HG03521 (cell line): ENCODE data around the gene FAM111A.

Experiments
- ATAC-seq: cut with Tn5 transposase; IDR thresholded peaks from one replicate; pipeline ENCODE4 v1.9.1; 2021; ENCODE audit warnings: mild to moderate bottlenecking, moderate library complexity; ENCODE audit not compliant: unreplicated experiment

The FAM111A gene

DNA sequence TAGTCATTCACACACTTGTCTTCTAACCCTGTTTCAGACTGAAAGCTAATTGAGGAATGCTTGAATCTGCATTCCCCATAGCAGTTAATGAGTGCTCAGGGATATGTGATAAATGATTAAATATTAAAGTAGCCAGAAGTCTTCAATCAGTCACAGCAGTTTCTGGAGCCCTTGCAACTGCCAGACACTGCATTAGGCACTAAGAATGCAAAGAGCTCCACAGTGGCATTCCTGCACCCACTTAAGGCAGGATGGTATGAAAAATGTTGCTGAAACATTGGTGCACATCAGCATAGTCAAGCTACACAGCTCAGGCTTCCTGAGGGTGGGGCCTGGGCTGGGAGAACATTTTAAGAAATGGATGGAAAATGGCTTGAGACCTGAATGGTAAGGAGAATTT, 35.7 kb downstream of the FAM111A start:
- no peak for ATAC-seq

DNA sequence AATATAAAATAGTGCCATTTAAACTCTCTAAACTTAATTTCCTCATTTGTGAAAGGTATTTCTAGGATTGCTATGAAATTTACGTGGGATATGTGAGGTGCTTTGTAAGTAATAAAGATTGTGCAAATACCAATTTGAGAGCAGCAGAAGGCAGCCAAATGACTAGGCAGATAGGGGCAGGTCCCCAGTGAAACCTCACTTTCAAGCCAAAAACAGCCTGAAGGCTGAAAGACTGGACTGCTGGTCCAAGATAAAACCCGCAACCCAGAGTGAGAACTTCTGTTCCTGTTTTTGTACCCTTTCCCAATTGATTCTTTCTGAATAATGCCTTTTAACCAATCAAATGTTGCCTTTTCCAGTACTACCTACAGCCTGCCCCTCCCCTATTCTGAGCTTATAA, 36.5 kb downstream of the FAM111A start:
- ATAC-seq: no peak

DNA sequence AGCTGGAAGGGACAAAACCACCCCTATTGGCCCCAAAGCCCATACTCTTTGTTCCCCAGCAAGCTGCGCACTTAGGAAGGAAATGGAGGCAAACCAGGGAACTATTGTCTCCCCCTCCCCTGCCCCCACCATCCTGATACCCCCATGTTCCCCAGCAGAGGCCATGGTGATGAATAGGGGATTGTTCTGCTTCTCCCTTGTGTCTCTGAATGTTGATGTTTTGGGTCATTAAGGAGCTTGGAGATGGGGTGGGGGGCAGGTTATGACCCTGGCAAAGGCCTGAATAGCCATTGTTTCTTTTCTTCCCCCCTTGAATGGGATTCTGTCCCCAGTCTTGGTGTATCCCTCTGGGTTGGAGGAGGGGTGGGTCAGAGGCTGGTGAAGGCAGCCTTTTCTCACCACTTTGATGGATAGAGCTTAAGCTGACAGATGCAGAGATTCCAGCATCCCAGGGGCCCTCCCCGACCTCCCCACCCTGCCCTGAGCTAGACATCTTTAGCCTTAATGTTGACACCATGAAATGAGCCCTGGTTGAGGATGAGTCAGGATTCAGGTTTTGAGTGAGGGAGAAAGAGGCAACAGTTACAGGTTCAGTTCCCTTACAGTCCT, 37.6 kb downstream of the FAM111A start:
- ATAC-seq: no peak

DNA sequence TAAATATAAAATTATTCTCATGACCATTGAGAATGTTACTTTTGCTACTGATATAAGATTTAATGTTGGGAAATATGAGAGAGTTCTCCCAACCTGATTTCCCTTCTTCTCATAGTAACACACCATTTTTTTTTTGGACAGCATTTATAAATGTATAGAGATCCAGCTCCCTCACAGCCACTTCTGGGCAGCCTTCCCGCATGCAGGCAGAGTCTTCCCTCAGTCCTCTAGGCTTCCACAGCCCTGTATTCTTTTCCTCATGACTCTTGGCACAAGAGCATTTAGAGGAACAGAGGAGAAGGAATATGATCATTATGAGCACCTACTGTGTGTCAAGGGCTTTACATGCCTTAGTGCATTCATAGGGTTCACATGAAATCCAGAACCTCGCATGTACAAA, 38.3 kb downstream of the FAM111A start:
- ATAC-seq: no peak

DNA sequence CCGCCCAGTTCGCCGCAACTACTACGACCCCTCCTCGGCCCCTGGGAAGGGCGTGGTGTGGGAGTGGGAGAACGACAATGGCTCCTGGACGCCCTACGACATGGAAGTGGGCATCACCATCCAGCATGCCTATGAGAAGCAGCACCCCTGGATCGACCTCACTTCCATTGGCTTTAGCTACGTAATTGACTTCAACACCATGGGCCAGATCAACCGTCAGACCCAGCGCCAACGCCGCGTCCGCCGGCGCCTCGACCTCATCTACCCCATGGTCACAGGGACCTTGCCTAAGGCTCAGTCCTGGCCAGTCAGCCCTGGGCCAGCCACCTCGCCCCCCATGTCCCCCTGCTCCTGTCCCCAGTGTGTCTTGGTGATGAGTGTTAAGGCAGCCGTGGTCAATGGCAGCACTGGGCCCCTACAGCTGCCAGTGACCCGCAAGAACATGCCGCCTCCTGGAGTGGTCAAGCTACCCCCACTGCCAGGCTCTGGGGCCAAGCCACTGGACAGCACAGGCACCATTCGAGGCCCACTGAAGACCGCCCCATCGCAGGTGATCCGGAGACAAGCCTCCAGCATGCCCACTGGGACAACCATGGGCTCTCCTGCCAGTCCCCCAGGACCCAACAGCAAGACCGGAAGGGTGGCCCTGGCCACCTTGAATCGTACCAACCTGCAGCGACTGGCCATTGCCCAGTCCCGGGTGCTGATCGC, 39.2 kb downstream of the FAM111A start:
- ATAC-seq: no peak

DNA sequence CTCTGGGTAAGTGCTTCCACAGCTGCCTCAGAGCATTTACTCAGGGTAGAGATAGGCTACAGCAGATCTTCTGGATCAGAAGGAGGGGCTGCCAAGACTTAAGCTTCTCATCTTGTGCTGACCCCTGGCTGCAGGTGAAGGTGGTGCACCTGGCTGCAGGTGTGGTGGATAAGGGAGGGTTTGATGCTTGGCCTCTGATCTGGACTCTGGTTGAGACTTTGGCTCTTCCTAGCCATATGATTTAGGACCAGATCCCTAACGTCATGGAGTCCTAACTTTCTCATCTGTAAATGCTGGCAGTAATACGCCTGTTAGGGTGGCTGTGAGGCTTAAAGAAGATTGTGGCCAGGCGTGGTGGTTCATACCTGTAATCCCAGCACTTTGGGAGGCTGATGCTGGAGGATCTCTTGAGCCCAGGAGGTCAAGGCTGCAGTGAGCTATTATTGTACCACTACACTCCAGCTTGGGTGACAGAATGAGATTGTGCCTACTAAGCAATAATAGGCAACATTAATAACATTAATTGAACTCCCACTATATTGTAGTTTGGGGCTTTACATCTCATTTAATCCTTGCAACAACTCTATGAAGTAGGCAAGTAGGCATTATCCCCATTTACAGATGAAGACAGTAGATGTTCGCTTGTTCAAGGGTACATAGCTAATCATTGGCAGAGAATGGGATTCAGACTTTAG, 39.9 kb downstream of the FAM111A start:
- no peak for ATAC-seq

DNA sequence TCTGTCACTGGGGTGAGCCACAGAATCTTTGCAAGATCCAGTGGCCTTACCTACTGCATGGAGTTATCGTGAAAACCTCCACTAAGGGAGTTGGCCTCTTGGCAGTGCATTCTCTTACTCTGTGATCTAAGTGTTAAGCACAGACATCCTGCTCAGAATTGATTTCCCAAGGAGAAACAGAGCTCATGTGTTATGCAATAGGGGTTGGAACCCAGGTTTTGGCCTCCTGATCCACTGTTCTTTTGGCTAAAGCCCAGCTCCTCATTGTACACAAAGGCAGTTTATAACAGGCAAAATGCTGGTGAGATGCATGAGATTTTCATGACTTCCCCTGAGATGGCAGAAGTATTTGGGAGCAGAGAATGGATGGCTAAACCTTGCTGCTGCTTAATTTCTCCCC, 41.1 kb downstream of the FAM111A start:
- no peak for ATAC-seq

DNA sequence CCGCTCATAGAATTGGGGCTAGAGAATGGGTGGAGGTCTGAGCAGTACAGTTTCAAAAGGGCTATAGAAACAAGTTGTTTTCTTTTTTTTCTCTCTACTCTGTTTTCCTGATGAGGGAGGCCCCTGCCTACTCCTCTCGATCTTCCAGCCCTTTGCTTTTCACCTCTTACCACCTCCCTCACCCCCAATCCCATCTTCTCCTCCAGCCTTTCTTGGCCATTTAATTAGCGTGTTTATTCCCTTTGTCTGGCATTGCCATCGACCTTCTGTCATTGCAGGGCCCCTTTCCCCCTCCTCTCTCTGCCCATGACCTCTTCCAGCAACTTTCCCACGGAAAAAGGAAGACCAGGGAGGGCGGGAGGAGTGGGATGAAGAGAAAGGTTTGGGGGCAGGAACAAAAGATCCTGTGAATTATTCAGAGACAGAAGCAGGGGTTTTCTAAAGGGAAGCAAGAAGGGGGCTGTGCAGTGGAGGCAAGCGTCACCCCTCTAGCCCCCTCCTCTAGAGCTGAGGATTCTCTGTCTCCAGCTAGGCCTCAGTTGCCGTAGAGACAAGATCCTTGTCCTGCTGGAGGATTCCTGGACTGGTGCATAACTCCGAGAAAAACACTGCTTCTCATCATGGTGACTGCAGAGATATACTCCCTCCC, 42.2 kb downstream of the FAM111A start:
- ATAC-seq: no peak

DNA sequence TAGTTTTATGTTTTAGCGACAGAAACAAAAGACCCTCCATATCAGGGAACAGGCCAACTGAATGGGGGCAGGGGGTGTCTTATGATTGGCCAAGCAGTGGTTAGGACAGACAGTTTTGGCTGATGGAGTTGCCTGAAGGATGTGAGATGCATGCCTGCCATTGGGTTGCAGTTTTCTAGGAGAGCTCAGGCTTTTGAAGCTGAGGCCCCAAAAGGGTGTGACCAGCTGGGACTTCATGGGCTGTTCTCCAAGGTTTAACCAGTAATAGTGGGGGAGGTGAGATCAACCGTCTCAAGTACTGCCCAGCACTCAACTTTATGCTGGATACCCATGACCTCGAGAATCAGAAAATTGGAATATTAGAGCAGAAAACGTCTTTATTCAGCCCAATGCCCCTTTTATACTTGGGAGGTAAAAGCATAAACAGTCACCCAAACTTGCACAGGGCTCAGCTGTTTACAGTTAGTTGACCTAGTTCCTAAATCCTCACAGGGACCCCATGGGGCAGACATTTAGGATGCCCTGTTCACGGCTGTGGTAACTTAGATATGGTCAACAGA, 42.8 kb downstream of the FAM111A start:
- no peak for ATAC-seq

DNA sequence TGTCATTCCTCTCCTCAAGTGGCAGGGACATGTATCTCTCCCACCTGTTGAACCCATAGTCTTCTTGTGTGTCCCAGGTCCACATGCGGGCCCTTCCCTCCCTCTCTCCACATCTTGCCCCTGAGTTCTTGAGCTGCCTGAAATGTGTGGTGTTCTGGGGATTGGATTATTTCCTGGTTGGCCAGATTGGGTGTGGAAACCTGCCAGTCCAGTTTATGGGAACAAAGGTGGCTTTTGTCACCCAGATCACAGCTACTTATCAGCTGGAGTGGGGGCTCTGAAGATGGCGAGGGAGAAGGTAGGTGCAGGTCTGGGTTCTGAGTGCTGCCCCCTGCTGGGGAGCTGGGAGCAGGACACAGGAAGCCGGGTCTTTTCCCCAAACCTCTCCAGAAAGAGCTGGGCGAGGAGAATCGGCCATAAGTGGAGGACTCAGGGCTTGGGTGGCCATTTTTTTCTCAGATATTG, 43.5 kb downstream of the FAM111A start:
- peak; percentile 69 for ATAC-seq

DNA sequence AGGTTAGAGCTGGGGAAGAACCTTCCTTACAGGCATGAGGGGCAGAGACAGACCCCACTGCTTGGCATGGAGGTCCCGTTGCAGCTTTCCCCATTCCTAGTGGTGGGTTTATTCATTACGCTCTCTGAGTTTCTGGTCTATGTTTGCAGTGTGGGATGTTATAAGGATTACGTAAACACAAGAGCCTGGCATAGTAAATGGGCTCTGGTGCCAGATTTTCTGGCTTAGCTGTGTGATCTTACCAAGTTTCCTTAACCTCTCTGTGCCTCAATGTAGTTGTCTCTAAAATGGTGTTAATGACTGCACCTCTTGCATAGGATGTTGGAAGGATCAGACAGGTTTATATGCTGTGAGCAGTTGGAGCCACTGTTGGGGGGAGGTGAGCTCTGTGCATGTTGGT, 44.4 kb downstream of the FAM111A start:
- ATAC-seq: no peak

DNA sequence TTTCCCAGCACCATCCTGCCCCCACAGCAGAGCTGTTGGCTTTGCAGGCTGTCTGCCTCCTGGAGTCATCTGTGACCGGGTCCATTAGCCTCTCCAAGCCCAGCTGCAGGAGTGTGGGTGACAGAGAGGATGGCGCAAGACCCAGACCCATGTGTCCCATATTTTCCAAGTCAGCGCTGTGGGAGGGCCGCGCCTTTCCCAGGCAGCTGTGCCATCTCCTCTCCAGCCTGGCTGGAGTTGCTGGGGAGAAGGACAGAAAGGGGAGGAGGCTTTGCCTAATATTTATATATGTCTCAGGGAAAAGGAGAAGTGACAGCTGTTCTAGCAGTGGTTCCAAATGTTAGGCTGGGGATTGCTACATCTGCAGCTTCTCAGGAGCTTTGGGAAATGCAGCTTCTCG, 44.9 kb downstream of the FAM111A start:
- no peak for ATAC-seq

DNA sequence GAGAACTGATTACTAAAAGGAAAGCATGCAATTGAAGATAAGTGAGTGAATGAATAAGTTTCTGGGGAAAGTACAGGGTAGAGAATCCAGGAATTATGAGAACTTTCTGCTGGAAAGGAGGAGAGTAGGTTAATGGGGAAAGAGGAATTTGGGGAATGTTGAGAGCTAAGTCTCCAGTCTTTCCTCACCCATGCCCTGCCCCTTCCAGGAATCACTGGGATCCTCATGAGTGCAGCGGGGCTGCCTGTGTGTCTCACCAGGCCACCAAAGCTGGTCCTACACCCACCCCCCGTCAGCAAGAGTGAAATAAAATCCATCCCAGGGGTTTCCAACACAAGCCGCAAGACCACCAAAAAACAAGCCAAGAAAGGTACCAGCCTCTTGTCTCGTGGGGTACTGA, 46.3 kb downstream of the FAM111A start:
- no peak for ATAC-seq

DNA sequence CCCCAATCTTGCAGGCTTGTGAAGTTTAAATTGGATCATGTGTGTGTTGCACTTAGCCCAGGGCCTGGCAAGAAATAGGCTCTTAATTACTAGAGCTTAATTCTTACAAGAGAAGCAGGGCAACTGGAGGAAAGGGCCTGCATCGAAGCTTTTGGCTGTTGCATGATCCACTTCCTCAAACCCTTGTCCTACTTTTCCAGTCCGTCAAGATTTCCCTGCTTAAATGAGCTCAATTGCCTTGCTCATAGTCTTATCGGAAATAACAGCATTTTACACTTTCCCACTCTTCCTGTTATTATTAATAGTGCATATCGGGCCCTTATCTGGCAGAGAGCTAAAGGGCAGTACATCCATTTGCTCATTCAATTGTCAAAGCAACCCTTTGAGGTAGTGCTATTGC, 47.3 kb downstream of the FAM111A start:
- ATAC-seq: no peak

DNA sequence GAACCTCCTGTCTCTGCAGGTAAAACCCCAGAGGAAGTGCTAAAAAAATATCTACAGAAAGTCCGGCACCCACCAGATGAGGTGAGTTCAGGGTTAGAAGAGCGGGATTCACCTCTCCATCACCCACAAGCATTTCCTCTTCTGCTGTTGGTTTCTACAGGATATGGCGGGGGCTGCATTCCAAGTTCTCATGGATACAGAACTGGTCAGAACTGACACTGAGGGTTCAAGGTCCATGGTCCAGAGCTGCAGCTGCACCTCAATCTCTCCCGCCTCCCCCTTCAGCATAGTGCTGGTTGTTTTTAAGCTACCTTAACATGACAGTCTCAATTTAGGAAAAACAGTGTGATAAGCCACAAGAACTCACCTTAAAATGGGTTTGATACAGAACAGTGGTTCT, 48.4 kb downstream of the FAM111A start:
- ATAC-seq: no peak

DNA sequence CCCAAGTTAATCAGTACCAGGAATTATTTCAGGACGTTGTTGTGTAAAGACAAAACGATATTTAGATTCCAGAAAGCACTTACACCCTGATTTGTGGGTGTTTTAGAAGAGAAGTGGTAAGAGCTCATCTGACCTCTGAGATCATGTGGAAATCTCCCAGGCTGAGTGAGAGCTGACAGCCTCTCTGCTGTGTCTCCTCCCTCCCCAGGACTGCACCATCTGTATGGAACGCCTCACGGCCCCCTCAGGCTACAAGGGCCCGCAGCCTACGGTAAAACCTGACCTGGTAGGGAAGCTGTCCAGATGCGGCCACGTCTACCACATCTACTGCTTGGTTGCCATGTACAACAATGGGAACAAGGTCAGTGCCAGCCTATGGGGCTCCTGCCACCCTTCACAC, 49.2 kb downstream of the FAM111A start:
- ATAC-seq: no peak

DNA sequence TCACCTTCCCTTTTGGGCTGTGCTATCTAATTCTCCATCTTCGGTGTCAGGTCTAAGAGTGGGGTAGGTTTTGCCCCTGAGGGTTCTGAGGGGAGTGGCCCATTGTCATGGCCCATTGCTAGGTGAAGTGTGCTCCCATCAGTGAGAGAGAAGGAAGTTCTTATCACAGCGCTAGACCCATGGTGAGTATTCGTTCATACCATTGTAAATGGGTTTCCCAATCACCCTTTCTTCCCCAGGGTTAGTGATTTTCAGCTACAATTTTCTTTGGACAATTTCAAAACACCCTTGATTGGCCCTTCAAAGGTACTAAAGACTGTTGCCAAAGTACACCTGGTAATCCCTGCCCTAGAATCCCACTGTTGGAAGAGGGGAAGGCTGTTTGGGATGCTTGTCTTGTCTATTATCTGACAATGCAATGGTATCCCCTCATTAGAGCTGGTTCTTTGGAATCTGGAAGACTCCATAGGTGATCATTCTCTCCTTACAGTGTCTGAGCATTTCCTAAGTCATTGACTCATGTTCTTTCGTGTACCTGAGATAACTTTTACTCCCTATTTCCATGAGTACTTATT, 49.9 kb downstream of the FAM111A start:
- no peak for ATAC-seq

DNA sequence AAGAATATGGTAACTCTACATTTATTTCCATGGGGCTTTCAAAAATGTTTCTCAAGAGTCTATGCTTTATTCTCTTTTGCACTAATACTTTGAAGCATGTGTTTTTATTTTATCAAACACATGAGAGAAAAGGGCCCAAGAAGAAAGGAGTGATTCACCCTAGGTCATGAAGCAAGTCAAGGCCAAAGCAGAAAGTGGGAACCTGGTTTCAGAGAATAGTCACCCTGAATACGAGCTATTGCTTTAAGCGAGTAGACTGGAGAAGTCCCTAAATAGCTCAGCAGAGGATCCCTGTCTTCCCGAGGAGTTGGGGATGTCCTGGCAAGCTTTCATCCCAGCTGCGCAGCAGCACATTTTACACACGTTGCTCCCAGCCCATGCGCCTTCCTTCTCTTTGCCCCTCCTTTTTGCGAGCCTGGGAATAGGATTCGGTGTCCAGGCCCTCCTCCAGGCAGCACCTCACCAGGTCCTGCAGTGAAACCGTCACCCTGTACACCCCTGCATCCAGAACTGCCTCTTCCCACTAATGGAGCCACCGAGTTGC, 51.0 kb downstream of the FAM111A start:
- no peak for ATAC-seq

DNA sequence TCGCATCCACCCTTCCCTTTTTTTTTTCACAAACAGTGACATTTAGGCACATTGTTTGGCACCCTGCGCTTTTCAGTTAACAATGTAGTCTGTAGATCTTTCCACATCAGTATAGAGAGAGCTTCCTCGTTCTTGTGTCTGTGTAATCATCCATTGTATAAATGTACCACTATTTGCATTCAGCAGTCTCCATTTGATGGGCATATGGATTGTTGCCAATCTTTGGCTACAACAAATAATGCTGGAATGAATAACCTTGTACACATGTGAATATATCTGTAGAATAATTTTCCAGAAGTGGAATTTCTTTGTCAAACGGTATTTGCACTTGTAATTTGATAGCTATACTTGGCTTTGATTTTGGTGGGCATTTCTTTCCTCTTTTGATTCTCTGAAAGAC, 52.9 kb downstream of the FAM111A start:
- ATAC-seq: no peak

DNA sequence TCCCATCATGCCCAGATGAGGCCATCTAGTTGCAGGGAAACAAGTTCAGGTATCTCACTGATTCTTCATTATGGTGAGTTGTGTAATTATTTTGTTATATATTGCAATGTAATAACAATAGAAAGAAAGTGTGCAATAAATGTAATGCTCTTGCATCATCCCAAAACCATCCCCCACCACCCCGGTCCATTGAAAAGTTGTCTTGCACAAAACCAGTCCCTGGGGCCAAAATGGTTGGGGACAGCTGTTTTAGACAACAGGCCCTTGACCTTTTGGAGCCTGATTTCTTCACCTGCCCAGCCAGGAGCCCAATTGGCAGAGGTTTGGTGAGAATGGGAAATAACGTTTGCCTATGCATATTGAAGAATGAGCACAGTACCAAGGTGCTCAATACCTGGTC, 54.1 kb downstream of the FAM111A start:
- no peak for ATAC-seq

DNA sequence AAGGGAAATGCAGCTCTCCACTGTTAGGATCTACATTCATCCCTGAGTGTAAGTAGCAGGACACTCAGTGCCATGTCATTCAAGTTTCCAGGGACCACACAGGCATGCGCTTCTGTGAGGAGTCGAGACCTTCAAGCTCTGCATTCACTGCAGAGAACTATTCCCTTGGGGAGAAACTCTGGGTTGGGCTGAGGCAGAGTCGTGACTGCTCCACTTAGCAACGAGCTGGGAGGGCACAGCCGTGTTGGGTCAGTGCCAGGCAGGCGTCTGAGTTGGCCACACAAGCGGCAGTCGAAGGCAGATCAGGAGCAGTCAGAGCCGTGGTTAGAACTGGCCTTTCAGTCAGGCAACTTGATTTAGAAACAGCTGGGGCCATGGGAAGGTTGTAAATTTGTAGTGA, 55.3 kb downstream of the FAM111A start:
- ATAC-seq: no peak
